ENCODE data around the gene PALM3.
"Not testable (repeated sequence)": the region's sequence is repeated elsewhere in the genome, so short reads cannot be mapped to it uniquely, and the experiment has no call there.

- not testable (repeated sequence) for TF ChIP-seq CTCF, POLR2A (IDR thresholded peaks at IDR 0.05)
These were observed 26.7 kb downstream of the PALM3 start for GRCh38 chr19:14035159-14035558.
